ENCODE data around the gene SSC4D.
A peak's percentile ranks its signal among the peaks of the same experiment; 100 is the strongest.

Gene SSC4D

DNA sequence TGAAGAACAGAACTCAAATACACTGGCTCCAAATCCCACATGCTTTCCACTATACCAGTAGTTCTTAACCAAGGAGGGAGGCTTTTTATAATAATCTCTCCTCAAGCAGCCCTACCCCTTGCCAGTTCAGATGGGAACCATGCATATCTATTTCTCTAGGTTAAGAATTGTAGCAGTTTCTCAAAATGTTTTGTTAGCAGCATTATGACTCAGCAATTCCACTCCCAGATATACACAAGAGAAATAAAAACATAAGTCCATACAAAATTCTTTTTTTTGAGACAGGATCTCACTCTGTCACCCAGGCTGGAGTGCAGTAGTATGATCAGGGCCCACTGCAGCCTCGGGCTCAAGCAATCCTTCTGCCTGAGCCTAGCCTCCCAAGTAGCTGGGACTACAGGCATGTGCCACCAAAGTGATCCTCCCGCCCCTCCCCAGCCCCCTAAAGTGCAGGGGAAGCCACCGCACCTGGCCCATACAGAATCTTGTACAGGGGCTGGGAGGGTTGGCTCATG lies 68.8 kb downstream of the SSC4D start:
- peak; percentile 53 for DNase-seq (ENCODE audit: low read depth)
- TF ChIP-seq, protein P1, sequence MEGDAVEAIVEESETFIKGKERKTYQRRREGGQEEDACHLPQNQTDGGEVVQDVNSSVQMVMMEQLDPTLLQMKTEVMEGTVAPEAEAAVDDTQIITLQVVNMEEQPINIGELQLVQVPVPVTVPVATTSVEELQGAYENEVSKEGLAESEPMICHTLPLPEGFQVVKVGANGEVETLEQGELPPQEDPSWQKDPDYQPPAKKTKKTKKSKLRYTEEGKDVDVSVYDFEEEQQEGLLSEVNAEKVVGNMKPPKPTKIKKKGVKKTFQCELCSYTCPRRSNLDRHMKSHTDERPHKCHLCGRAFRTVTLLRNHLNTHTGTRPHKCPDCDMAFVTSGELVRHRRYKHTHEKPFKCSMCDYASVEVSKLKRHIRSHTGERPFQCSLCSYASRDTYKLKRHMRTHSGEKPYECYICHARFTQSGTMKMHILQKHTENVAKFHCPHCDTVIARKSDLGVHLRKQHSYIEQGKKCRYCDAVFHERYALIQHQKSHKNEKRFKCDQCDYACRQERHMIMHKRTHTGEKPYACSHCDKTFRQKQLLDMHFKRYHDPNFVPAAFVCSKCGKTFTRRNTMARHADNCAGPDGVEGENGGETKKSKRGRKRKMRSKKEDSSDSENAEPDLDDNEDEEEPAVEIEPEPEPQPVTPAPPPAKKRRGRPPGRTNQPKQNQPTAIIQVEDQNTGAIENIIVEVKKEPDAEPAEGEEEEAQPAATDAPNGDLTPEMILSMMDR (IDR thresholded peaks at IDR 0.05; ENCODE audit: control insufficient read depth, insufficient read depth, low read depth, low read length, missing control alignments): no peak
- H3K4me3 ChIP-seq (ENCODE audit: control insufficient read depth, low read depth, low read length): no peak overlapping the region

Data from AG09309 (cell line).